HG02678 (cell line): ENCODE data around the gene MAEA.
"Not testable (repeated sequence)": the region's sequence is repeated elsewhere in the genome, so short reads cannot be mapped to it uniquely, and the experiment has no call there.

ENCODE experiments used
- ATAC-seq: cut with Tn5 transposase; IDR thresholded peaks from one replicate; pipeline ENCODE4 v1.9.1; 2021; ENCODE audit warnings: mild to moderate bottlenecking, moderate library complexity; ENCODE audit not compliant: unreplicated experiment

Gene MAEA

DNA sequence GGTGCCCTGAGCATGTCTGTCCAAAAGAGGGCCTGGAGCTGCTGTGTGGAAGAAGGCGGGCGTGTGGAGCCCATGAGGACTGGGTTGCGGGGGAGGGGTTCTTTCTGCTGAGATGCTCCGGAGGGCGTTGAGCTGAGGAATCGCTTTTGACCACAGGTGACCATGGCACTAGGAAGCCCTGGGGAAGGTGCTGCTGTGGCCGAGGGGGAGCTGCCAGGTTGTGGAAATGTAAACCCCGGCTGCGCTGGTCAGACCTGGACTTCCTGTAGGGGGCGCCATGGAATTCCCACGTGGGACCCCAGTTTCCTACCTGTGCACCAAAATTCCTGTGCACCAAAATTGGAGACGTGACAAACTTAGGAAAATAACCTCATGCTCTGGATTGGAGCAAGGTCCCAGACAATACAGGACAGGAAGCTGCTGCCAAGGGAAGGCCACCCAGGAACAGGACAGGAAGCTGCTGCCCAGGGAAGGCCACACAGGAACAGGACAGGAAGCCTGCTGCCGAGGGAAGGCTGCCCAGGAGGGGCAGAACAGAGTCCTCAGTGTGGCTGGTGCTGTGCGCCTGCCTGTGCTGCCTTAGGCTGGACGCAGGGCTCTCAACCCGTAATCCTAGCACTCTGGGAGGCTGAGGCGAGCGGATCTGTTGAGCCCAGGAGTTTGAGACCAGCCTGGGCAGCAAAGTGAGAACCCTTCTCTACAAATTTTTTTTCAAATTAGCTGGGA lies 29.0 kb downstream of the MAEA start:
- no peak for ATAC-seq

DNA sequence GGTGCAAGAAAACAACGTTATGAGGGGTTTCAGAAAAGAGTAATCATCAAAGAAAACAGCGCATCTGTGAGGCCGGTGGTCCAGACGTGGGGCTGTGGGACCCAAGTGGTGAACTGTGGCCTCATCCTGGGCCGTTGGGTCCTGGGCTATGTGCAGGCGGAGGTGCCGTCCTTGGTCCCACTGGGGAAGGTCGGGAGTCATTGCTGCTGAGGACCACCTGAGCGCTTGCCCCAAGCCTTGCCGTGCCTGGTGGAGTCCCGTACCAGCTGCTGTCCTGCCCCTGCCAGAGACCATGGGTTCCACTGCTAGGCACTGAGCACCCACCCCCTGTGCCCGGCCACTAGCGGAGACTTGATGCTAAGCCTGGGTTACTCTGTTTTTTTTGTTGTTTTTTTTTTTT lies 31.8 kb downstream of the MAEA start:
- no peak for ATAC-seq

DNA sequence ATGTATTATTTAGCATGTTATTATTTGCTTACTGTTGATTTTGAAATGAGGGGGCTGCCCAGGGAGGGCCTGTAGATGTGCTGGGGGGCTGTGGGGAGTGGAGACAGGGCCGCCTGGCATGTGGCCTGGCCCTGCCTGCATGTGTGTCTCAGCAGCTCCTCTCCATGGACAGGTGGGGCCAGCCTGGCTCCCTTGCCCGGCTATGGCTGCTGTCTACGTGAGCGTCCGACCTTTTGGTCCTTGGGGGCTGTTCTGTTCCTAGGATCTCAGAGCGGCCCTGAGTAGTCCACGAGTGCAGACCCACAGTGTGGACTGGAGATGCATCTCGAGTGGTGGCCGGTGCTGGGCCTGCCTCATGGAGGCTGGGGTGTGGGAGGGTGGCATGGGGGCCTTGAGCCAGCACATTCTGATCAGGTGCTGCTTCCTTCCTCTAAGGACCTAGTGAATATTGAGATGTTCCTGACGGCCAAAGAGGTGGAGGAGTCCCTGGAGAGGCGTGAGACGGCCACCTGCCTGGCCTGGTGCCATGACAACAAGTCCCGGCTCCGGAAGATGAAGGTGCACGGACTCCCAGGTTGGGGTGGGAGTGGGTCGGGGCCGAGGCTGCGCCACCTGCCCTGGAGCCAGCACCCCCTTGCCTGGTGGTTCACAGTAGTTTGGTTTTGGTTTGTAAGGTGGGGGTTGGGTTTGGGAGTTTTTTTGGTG lies 32.4 kb downstream of the MAEA start:
- ATAC-seq: no peak

DNA sequence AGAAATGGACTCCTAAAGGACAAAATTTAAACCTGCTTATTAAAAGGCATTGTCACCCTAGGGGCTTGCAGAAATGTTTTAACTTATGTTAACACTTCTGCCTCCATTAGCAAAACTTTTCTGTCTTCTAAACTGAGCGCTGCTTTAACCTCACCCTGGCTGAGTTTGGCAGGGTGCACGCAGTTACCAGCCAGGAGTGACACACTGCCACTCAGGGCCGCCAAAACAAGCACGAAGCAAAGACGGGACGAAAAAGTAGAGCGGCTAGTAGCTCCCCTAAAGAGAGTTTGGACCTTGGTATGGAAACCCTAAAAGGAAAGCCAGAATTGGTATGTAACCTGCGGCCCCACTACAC lies 33.6 kb downstream of the MAEA start:
- no peak for ATAC-seq

DNA sequence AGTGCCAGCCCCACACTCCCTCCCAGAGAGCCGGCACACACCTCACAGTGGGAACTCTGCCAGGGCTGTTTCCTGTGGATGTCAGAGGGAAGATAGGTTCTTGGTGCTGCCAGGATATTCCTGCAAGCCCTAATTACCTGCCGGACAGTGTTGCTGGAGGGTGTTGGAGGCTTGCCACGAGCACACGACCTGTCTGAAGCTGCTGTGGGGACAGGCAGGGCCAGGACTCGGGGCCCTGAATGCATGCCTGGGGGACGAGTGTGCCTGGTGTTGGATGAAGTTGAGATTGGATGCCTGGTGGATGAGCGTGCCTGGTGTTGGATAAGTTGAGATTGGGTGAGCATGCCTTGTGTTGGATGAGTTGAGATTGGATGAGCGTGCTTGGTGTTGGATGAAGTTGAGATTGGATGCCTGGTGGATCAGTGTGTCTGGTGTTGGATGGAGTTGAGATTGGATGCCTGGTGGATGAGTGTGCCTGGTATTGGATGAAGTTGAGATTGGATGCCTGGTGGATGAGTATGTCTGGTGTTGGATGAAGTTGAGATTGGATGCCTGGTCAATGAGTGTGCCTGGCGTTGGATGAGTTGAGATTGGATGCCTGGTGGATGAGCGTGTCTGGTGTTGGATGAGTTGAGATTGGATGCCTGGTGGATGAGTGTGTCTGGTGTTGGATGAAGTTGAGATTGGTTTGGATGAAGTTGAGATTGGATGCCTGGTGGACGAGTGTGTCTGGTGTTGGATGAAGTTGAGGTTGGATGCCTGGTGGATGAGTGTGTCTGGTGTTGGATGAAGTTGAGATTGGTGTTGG lies 34.1 kb downstream of the MAEA start:
- no peak for ATAC-seq

DNA sequence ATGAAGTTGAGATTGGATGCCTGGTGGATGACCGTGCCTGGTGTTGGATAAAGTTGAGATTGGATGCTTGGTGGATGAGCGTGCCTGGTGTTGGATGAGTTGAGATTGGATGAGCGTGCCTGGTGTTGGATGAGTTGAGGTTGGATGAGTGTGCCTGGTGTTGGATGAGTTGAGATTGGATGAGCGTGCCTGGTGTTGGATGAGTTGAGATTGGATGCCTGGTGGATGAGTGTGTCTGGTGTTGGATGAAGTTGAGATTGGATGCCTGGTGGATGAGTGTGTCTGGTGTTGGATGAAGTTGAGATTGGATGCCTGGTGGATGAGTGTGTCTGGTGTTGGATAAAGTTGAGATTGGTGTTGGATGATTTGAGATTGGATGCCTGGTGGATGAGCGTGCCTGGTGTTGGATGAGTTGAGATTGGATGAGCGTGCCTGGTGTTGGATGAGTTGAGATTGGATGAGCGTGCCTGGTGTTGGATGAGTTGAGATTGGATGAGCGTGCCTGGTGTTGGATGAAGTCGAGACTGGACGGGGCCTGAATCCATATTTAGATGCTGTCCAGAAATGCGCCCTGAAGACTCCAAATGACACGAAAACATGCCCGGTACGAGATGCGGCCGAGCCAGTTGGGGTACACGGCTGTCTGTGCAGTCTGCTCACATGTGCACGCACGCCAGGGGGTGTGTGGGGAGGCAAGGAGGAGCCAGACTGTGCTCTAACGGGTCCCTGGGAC lies 34.9 kb downstream of the MAEA start:
- ATAC-seq: not testable (repeated sequence)

DNA sequence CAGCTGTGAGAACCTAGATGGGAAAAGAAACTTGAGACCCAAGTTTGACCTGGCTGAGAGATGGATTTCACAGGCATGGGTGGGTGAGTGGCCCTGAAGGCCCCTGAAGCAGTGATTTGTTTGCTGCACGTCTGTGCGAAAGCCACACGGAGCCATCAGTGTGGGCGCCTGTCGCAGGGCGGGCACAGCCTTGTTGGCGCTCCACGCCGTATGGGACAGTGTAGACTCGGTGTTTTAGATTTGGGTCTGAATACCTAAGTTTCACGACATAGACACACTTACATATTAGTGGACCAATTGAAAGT lies 35.4 kb downstream of the MAEA start:
- no peak for ATAC-seq

DNA sequence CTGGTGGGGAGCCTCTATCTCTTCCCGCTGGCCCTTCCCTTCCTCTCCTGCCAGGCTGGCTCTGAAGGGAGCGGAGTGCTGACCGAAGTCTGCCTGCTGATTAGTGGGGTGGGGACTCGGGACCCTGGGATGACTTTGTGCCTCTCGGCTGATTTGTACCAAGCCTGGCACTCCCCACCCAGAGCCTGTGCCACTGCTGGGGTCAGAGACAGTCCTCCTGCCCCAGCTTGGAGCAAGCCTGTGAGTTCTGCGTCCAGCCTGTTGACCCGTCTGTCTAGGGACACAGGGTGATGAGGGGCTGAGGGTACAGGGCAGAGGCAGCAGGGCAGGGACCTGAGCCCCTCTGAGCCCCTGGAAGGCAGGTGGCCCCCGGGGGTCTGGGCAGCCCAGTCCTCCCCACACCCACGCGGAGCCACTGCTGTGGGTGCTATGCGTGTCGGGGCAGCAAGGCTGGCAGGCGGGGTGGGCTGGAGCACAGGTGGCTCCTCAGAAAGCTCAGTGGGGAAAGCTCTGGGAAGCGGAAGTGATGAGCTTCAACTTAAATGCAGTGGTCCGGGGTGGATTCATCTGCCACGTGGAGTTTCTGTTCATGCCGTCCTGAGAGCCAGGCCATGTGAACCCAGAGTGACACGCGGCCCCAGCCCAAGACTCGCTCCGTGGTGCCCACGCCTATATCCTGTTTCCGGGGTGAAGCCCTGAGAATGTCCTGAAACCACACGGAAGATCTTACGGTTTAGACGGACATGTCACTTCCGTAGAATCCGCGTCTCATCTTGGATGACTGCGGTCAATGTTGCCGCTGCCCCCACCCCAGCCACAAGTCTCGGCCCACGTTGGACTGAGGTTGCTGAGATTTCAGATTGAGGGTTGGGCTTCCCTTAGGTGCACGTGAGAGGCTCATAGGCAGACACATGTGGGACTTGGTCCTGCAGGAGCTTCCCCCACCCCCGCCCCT lies 36.3 kb downstream of the MAEA start:
- ATAC-seq: no peak

DNA sequence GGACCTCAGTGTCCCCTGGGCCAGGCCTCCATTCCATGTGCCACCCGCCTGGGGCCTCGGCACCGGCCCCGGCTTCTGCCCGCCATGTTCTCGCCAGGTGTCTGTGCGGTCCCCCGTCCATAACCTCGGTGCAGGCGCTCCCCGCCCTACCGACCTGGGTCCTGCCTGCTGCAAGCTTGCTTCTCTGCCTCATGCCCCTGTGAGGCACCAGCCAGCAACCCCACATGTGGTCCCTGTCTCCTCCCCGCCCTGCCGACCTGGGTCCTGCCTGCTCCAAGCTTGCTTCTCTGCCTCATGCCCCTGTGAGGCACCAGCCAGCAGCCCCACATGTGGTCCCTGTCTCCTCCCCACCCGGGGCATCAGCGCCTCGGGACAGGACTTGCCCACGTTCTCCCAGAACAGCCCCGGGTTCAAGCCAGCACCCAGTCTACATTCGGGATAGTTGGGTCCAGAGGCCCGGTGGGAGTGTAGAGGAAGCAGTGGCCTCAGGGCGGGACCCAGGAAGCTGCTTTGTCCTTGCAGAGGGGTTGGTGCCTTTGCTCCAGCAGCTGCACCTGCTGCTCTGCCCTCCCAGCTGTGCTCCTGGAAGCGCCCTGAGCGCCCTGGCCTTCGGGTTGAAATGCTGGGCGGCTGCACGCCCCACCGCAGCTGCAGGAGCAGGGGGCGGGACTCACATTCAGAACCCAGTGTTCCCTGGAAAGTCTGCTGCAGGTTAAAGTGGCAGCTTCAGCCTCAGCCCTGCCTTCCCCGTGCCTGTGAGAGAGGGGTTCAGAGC lies 37.2 kb downstream of the MAEA start:
- ATAC-seq: no peak

DNA sequence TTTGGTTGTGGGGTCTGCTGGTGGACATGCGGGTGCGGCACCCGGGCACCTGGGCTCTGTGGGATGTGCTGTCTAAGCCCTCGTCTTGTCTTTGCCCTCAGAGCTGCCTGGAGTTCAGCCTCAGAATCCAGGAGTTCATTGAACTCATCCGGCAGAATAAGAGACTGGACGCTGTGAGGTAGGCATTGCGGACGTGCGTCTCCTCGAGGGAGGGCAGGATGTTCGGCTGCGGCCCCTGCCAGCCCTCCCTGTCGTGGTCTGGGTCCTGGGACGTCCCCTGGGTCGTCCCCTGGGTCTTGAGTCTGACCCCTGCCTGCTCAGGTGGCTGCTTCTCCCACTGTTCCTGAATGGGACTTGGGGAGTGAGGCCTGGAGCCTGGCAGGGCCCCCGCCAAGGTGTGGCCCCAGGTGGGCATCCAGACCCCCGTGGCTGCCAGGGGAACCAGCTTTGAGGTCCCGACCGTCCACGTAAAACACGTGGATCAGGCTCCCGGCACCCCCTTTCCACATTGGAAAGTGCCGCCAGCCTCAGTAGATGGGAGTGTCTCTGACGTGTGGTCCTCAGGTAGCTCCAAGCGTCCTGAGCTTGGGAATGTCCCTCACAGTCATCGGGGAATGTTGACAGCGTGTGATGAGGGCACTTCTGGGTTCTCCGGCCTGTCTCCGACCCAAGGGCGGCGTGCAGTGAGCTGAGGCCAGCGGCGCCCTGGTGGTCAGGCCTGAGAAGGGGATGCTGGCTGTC lies 38.0 kb downstream of the MAEA start:
- ATAC-seq: no peak

DNA sequence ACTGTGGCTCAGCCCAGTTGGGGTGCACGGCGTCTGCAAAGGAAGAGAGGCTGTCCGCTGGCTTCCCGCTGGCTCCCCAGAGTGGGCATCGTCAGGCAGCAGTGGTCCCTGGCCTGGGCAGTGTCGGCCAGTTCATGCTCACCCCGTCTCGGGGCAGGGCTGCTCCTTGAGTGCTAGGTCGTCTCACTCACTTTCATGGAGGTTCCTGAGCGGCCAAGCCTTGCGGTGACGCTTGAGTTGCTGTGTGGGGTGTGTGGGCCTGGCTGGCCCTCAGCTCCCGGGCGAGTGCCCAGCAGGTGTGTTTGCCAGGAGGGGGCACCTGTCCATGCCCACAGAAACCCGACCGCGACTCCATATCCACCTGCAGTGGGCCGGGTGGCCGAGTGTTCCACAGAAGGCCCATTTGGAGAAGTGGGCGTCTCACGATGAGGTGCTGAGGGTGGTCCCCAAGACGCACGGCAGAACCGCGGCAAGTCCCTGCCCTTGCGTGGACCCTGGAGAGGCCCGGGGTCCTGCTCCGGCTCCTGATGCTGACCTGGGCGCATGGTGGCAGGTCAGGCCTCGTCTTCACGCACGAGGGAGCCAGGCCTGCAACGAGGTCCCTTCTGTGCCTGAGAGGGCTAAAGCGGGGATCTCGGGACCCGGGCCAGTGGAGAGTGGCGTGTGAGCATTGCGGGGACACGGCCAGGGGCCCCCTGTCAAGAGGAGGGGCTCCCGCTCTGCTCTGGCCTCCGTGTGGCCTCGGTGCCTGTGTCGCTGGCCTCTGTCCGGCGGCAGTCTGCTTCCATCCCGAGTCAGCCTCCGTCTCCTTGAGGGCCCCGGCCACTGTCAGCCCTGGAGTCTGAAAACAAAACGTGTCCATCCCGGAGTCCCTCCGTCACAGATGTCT lies 38.8 kb downstream of the MAEA start:
- ATAC-seq: no peak

DNA sequence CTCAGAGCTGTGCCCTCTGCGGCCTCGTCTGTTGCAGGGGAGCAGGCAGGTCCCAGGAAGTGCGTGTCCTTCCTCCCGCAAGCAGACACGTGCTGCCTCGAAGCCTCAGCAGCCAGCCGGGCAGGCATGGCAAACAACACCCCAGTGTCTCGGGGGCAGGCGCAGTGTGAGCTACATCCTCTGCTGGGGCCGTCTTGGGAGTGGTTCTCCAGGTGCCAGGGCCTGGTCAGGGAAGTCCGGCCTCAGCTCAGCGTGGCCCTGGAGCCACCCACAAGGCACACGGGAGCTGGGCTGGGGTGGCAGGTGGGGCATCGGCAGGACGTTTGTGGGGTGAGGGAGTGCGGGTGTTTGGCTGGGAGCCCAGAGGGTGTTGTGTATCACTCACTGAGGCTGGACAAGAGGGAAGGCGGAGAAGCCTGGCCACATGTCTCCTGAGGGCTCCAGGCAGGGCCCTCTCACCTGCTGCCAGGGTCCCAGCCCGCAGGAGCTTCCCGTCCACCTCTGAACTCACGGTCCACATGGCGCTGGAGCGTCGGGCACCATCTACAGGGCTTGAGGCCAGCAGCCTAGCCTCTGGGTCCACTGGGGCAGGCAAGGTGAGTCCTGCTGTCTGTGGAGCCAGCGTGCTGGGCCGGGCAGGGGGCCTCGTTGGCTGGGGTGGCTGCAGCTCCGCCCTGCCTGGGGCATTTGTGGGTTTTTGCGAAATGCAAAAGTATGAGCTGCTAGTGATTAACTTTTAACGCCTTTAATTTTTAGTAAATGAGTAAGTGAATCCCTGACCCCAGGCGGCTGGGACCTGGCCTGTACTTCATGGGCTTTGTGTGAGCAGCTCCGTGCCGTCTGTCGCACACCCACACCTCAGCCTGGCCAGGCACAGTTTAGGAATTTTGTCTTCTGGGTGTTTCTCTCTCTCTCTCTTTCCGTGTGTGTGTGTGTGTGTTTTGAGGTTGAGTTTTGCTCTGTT lies 40.0 kb downstream of the MAEA start:
- no peak for ATAC-seq

DNA sequence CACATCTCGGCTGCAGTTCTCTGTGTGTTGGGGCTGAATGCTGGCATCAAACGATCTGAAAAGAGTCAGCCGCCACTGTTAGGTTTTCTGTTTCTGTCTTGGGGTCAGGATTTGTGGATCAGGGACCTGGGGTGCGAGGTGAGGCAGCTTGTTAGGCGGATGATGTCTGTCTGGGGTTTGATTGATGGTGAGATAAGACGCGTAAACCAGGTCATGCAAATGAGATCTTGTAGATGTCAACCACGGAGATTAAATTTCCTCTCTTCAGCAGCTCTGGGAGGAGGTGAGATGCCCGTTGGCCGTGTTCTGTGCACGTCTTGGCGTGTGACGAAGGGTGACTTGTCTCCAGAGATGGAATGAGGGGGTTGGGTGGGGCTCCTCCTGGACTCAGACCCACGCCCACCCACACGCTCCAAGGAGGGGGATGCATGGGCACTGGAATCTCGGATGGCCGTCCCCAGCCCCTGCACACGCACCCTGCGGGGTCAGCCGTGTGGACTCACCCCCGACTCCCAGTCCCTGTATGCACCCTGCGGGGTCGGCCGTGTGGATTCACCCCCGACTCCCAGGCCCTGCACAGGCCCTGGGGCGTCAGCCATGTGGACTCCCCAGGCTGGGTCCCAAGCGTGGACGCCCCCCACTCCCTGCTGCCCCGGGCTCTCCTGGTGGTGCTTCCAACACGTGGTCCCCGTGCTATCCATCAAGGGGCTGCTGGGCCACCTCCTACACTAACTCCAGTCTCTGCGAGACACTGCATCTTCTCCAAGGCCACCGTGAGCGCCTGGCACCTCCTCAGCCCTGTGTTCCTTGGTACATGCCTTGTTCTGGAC lies 41.3 kb downstream of the MAEA start:
- no peak for ATAC-seq

DNA sequence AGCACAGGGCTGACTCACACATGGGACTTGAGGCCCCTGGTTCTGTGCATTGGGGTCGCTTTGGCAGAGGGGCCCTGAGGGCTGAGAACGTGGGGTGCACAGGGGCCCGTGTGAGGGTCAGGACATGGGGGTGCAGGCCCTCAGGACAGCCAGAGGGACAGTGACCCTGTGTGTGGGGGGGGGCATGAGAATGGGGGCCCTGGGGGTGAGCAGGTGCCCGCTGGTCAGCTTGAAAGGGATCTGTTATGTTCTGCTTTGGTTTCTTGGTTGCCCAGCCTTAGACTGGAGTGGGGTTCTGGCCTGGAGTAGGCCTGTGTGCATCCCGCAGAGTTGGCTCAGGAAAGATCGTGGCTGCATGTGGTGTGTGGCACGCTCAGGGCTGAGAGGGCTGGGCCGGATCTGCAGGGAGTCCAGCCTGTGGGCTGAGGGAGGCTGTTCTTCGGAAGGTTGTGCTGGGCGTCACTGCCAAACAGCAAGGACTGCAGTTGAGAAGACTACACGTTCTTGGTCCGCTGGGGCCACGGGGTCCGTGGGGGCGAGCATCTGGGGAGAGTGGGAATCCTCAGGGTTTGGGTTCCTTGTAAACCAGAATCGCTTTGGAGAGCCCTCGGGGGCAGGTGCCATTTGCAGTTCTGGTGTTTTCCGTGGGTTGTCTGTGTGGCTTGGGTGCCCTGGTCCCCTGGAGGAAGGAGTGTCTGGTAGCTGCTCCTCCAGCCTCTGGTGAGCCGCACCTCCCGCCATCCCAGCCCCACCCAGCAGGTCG lies 42.1 kb downstream of the MAEA start:
- no peak for ATAC-seq

DNA sequence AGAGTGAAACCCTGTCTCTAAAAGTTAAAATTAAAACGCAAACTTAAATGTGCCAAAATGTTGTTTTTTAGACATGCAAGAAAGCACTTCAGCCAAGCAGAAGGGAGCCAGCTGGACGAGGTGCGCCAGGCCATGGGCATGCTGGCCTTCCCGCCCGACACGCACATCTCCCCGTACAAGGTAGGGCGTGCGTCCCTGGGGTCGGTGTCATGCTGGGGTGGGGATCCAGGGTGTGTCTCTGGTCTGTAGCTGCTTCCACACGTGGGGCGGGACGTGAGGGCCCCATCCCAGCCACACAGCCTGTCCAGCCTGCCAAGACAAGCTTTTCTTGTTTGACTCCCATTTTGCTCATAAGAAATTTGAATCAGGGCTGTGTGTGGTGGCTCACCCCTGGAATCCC lies 43.0 kb downstream of the MAEA start:
- ATAC-seq: no peak
